ENCODE results near the gene GBP7.
A peak's percentile ranks its signal among the peaks of the same experiment; 100 is the strongest.
"Not testable (repeated sequence)": the region's sequence is repeated elsewhere in the genome, so short reads cannot be mapped to it uniquely, and the experiment has no call there.

GBP7 gene

DNA sequence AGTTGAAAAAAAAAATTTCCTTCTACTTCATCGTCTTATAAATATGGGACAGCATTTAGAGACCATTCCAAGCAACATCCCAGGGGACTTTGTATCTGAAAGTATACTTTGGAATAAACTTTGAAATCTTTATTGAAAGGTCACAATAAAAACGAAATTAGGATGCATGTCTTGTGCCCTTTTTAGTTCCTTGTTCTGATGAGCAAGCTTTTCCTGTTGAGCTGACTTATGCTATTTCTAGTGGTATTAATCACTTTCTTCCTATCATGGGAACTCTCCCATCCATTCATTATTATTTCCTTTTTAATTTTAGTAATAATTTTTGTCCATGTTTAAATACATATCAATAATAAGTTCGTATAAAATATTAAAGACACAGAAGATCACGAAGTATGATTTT is 45.9 kb downstream of the GBP7 start:
- peak overlapping the region; percentile 76 for H3K4me2 ChIP-seq (ENCODE audit: low read depth, low read length, poor library complexity, severe bottlenecking)
- no peaks in the 10 kb centered on the region for H3K36me3 ChIP-seq (ENCODE audit: insufficient read depth, low read length)
- H3K9me3 ChIP-seq (ENCODE audit: insufficient read depth, low read depth, low read length) = no peaks in the 10 kb centered on the region
- no peaks in the 10 kb centered on the region for H3K27me3 ChIP-seq (ENCODE audit: insufficient read depth, low read length, poor library complexity, severe bottlenecking)
- H3K4me3 ChIP-seq (ENCODE audit: low read length, poor library complexity, severe bottlenecking) = no peak overlapping the region
- no peaks in the 10 kb centered on the region for H4K20me1 ChIP-seq (ENCODE audit: insufficient read depth, low read length, poor library complexity, severe bottlenecking)
- no peaks in the 10 kb centered on the region for H3F3A ChIP-seq (ENCODE audit: low read depth)
- no peaks in the 10 kb centered on the region for H3K9me2 ChIP-seq (replicated peaks; ENCODE audit: low read depth, low read length)
- TF ChIP-seq, protein P1, sequence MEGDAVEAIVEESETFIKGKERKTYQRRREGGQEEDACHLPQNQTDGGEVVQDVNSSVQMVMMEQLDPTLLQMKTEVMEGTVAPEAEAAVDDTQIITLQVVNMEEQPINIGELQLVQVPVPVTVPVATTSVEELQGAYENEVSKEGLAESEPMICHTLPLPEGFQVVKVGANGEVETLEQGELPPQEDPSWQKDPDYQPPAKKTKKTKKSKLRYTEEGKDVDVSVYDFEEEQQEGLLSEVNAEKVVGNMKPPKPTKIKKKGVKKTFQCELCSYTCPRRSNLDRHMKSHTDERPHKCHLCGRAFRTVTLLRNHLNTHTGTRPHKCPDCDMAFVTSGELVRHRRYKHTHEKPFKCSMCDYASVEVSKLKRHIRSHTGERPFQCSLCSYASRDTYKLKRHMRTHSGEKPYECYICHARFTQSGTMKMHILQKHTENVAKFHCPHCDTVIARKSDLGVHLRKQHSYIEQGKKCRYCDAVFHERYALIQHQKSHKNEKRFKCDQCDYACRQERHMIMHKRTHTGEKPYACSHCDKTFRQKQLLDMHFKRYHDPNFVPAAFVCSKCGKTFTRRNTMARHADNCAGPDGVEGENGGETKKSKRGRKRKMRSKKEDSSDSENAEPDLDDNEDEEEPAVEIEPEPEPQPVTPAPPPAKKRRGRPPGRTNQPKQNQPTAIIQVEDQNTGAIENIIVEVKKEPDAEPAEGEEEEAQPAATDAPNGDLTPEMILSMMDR (conservative IDR thresholded peaks at IDR 0.05; ENCODE audit: low read length) = no peak
- TF ChIP-seq EZH2phosphoT487 (IDR thresholded peaks at IDR 0.05; ENCODE audit: borderline replicate concordance) = no peak
- H3K9ac ChIP-seq (ENCODE audit: low read depth, low read length, poor library complexity, severe bottlenecking) = no peak overlapping the region
- no peaks in the 10 kb centered on the region for H3K79me2 ChIP-seq (ENCODE audit: insufficient read depth, low read length)
- peaks cover 34% of the 10 kb centered on the region for H3K4me1 ChIP-seq (ENCODE audit: insufficient read depth, low read length, poor library complexity, severe bottlenecking)
- H2AFZ ChIP-seq (ENCODE audit: low read length) = peak overlapping the region; percentile 91; the same call in 1 of the 2 replicates

DNA sequence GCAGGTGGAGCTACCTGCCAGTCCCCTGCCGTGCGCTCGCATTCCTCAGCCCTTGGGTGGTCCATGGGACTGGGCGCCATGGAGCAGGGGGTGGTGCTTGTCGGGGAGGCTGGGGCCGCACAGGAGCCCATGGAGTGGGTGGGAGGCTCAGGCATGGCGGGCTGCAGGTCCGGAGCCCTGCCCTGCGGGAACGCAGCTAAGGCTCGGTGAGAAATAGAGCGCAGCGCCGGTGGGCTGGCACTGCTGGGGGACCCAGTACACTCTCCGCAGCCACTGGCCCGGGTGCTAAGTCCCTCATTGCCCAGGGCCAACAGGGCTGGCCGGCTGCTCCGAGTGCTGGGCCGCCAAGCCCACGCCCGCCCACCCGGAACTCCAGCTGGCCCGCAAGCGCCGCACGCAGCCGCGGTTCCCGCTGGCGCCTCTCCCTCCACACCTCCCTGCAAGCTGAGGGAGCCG is 47.8 kb downstream of the GBP7 start:
- not testable (repeated sequence) for H3K4me3 ChIP-seq (ENCODE audit: low read length, poor library complexity, severe bottlenecking); H3K9me2 ChIP-seq (replicated peaks; ENCODE audit: low read depth, low read length); H4K20me1 ChIP-seq (ENCODE audit: insufficient read depth, low read length, poor library complexity, severe bottlenecking); H3K27me3 ChIP-seq (ENCODE audit: insufficient read depth, low read length, poor library complexity, severe bottlenecking); H2AFZ ChIP-seq (ENCODE audit: low read length); H3F3A ChIP-seq (ENCODE audit: low read depth); H3K4me2 ChIP-seq (ENCODE audit: low read depth, low read length, poor library complexity, severe bottlenecking); H3K9me3 ChIP-seq (ENCODE audit: insufficient read depth, low read depth, low read length); H3K9ac ChIP-seq (ENCODE audit: low read depth, low read length, poor library complexity, severe bottlenecking); H3K36me3 ChIP-seq (ENCODE audit: insufficient read depth, low read length); H3K79me2 ChIP-seq (ENCODE audit: insufficient read depth, low read length)
- peaks cover 40% of the 10 kb centered on the region for H3K4me1 ChIP-seq (ENCODE audit: insufficient read depth, low read length, poor library complexity, severe bottlenecking)

DNA sequence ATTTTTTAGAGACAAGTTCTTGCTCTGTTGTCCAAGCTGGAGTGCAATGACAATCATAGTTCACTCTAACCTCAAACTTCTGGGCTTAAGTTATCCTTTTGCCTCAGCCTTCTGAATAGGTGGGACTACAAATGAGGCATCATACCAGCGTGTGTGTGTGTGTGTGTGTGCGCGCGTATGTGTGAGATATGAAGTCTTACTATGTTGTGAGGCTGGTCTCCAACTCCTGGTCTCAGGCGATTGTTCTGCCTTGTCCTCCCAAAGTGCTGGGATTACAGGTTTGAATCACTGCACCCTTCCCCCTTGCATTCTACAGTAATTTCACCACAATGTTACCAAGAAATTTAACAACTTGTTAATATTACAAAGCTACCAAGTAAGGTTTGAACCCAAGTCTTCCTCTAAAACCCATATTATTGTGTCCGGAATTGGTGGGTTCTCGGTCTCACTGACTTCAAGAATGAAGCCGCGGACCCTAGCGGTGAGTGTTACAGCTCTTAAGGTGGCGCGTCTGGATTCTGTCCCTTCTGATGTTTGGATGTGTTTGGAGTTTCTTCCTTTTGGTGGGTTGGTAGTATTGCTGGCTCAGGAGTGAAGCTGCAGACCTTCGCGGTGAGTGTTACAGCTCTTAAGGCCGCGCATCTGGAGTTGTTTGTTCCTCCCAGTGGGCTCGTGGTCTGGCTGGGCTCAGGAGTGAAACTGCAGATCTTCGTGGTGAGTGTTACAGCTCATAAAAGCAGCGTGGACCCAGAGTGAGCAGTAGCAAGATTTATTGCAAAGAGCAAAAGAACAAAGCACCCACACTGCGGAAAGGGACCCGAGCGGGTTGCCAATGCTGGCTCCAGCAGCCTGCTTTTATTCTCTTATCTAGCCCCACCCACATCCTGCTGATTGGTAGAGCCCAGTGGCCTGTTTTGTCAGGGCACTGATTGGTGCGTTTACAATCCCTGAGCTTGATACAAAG is 48.9 kb downstream of the GBP7 start:
- H2AFZ ChIP-seq (ENCODE audit: low read length); H3K79me2 ChIP-seq (ENCODE audit: insufficient read depth, low read length); H3K9me3 ChIP-seq (ENCODE audit: insufficient read depth, low read depth, low read length); H3F3A ChIP-seq (ENCODE audit: low read depth); H3K27me3 ChIP-seq (ENCODE audit: insufficient read depth, low read length, poor library complexity, severe bottlenecking); H3K36me3 ChIP-seq (ENCODE audit: insufficient read depth, low read length); H4K20me1 ChIP-seq (ENCODE audit: insufficient read depth, low read length, poor library complexity, severe bottlenecking); H3K9me2 ChIP-seq (replicated peaks; ENCODE audit: low read depth, low read length); H3K9ac ChIP-seq (ENCODE audit: low read depth, low read length, poor library complexity, severe bottlenecking): not testable (repeated sequence)
- Histone ChIP-seq H3K4me1 (ENCODE audit: insufficient read depth, low read length, poor library complexity, severe bottlenecking) (peaks cover 40% of the 10 kb centered on the region), H3K4me2 (ENCODE audit: low read depth, low read length, poor library complexity, severe bottlenecking) (peak overlapping the region; percentile 62), H3K4me3 (ENCODE audit: low read length, poor library complexity, severe bottlenecking) (peak overlapping the region; percentile 11)

DNA sequence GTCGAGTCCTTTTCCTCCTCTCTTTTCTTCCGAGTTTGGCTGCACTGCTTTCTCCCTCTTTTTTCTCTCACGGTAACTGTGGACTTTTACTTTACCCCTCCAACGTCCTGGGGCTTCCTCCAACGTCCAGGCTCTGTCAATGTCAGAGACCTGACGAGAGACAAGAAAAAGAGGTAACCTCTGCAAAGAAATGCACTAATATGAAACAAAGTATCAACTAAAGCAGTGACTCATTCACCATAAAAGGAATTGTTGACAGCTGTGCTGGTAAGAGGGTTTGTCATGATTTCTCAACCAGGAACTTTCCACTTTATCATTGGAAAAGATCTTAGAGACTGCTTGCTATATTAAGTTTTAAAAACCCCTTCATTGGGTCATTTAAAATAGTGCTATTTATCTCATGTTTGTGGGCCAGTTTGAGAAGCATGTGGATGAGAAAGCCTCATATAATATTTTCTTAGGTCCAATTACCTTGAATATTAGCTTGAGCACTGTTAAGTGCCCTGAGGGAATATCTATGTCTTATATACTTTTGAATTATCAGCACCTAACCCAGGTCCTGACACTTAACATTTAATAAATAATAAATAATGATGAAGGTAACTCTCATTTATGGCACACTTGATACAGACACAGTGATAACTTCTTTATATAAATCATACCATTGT is 49.8 kb downstream of the GBP7 start, which contains the start of gene GBP2:
Gene GBP2 (minus strand): TSS at position 202 of the 668 bp plus-strand sequence. CDS start 4,148 bp downstream, outside the sequence.
- no peaks in the 10 kb centered on the region for H3K79me2 ChIP-seq (ENCODE audit: insufficient read depth, low read length)
- no peaks in the 10 kb centered on the region for H3K36me3 ChIP-seq (ENCODE audit: insufficient read depth, low read length)
- no peaks in the 10 kb centered on the region for H3K27me3 ChIP-seq (ENCODE audit: insufficient read depth, low read length, poor library complexity, severe bottlenecking)
- no peaks in the 10 kb centered on the region for H3K9me3 ChIP-seq (ENCODE audit: insufficient read depth, low read depth, low read length)
- peak within 1 kb of the TSS; percentile 62 for H3K4me2 ChIP-seq (ENCODE audit: low read depth, low read length, poor library complexity, severe bottlenecking)
- H2AFZ ChIP-seq (ENCODE audit: low read length) = peak within 1 kb of the TSS; percentile 31; the same call in 1 of the 2 replicates
- H3F3A ChIP-seq (ENCODE audit: low read depth) = no peaks in the 10 kb centered on the region
- no peaks in the 10 kb centered on the region for H4K20me1 ChIP-seq (ENCODE audit: insufficient read depth, low read length, poor library complexity, severe bottlenecking)
- H3K4me3 ChIP-seq (ENCODE audit: low read length, poor library complexity, severe bottlenecking) = peak within 1 kb of the TSS; percentile 46
- peak within 1 kb of the TSS; percentile 8 for H3K9ac ChIP-seq (ENCODE audit: low read depth, low read length, poor library complexity, severe bottlenecking)
- H3K9me2 ChIP-seq (replicated peaks; ENCODE audit: low read depth, low read length) = no peaks in the 10 kb centered on the region
- peaks cover 42% of the 10 kb centered on the region for H3K4me1 ChIP-seq (ENCODE audit: insufficient read depth, low read length, poor library complexity, severe bottlenecking)
- TF ChIP-seq, protein P1 (conservative IDR thresholded peaks at IDR 0.05; ENCODE audit: low read length) = no peak
- no peak for TF ChIP-seq EZH2phosphoT487 (IDR thresholded peaks at IDR 0.05; ENCODE audit: borderline replicate concordance)

Data from Loucy (cell line).